Measurements from ENCODE around the gene ESM1.

Gene ESM1

DNA sequence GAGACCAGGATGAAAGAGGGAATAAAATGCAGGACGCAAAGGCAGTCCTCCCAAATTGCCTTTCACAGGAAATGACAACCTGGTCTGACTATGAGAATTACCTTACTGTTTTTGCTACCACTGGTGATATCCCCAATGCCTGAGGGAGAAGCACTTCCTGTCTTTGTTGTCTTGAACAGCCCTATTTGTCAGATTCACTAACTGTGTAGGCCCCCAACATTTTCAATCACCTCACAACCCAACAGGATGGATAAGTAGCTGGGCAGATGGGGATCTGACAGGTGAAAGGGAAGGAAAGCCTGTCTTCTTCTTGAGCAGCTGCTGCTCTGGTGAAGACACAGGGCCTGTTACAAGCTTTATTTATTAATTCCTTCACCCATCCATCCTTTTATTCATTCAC lies 9.7 kb downstream of the ESM1 start:
- no peak for DNase-seq

- DNase-seq: no peak
Measured at GRCh38 chr5:54969856-54970828, 15.3 kb downstream of the ESM1 start.

- DNase-seq: no peak
Measured at GRCh38 chr5:54969242-54969641, 16.2 kb downstream of the ESM1 start.

- DNase-seq: no peak
Measured at GRCh38 chr5:54965806-54966205, 19.6 kb downstream of the ESM1 start.

DNA sequence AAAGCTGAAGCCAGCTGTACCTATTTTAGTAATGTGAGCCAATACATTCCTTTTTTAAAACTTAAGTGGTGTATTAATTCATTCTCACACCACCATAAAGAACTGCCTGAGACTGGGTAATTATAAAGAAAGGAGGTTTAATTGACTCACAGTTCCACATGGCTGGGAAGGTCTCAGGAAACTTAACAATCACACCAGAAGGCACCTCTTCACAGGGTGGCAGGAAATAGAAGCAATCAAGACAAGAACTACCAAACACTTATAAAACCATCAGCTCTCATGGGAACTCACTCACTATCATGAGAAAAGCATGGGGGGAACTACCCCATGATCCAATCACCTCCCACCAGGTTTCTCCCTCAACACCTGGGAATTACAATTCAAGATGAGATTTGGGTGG lies 21.0 kb downstream of the ESM1 start:
- DNase-seq: no peak

- DNase-seq: no peak
Measured at GRCh38 chr5:54959673-54960418, 25.5 kb downstream of the ESM1 start.

DNA sequence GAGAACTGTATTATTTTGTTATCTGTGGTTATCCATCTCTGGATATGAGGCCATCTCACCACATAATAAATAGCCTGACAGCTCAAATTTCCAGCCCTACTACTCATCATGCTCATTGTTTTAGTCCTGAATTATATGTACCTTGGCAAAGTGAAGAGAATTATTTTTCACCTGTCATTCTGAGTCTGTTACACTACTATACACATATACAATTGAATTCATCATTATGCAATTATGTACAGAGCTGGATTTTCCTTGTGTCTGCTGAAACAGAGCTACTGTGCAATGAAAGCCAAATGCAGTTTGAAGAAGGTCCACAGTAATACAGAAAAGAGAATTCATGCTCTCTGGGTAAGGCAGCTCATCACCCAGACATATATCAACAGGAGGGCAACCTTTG lies 28.5 kb downstream of the ESM1 start:
- DNase-seq: no peak

GRCh38 chr5:54947187-54947586 lies 38.2 kb downstream of the ESM1 start:
- no peak for DNase-seq

DNA sequence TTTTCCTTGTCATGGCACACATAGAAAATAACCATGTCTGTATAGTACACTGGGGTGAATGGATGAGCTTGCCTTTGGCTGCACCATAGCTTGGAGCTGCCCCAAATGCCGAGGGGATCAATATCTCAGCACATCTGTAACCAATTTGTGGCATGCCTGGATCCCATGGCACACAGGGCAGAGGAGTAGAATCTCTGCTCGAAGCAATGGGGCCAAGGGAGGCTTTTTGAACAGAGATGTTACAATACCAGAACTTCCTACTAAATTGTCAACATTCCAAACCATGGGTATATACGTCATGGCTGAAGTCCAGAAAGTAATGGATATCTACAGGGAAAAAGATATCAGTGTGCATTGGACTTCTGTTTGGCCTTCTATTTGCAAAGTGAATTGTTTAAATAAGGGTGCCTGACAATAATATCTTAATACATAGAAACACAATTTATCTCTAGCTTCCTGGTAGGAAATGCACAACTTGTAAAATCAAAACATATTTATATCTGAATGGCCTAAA lies 39.0 kb downstream of the ESM1 start:
- DNase-seq: no peak

- DNase-seq: peak; percentile 9
Measured at GRCh38 chr5:54944364-54944763, 41.0 kb downstream of the ESM1 start.

DNA sequence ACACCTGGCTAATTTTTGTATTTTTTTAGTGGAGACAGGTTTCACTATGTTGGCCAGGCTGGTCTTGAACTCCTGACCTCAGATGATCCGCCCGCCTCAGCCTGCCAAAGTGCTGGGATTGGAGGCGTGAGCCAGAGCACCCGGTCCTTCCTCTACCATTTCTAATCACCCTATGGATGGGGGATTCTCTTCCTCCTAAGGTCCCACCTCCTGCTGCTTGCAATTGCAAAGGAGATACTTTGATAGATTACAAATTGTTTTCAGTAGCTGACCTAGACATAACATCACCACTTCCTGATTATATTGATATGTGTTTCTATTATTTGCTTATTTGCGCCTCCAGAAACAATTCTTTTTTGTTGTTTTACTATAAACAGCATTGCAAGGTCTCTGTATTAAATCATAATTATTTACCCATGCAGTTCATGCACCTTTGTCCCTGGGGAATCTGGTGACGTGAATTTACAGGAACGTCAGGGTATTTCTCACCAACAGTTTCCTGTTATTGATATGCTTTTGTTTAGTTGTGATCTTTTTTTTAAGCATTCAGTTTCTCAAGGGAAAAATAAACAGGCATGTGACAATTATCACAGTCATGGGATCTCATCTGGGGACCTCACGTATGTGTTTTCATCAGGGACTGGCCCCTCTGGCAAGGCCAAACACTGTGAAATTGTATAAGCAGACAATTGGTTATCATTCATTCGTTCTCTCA lies 43.2 kb downstream of the ESM1 start:
- DNase-seq: no peak

DNA sequence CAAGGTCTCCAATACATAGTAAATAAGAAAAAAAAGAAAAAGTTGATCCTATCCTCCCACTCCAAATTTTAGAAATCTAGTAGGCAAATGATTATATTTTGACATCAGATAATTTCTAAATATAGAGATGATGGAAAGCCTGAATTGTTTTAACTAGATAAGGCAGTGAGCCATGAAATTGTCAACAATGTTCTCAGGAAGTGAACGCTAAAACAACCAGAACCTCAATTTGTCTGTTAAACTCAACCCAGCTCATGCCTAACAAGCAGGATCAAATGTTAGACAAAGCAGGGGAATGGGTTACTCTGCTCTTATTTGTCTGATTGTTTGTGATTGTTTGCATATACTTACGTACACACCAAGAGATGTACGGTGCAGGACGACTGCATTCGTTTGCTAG lies 49.2 kb downstream of the ESM1 start:
- no peak for DNase-seq

- no peak for DNase-seq
Measured at GRCh38 chr5:54932789-54933188, 52.6 kb downstream of the ESM1 start.

GRCh38 chr5:54930736-54931135 lies 54.7 kb downstream of the ESM1 start:
- no peak for DNase-seq

Measured in KG1 (cell line).